ENCODE measurements around the gene VWA3B.

VWA3B gene

GRCh38 chr2:98090951-98091350 lies 4.0 kb downstream of the VWA3B start:
- Histone ChIP-seq H3K4me2 (ENCODE audit: low read depth, low read length, poor library complexity, severe bottlenecking) (no peak overlapping the region), H3F3A (ENCODE audit: insufficient read depth) (no peaks in the 10 kb centered on the region), H3K9me3 (ENCODE audit: insufficient read depth, low read length) (no peaks in the 10 kb centered on the region; the same call in 1 of the 2 replicates), H2AFZ (ENCODE audit: low read depth, low read length, severe bottlenecking) (no peak overlapping the region), H3K36me3 (ENCODE audit: low read length) (no peaks in the 10 kb centered on the region), H3K4me3 (ENCODE audit: insufficient read depth, low read length, poor library complexity, severe bottlenecking) (no peak overlapping the region), H3K9ac (ENCODE audit: low read length) (no peak overlapping the region), H4K20me1 (ENCODE audit: low read depth, low read length) (no peaks in the 10 kb centered on the region), H3K79me2 (ENCODE audit: insufficient read depth, low read length) (no peaks in the 10 kb centered on the region), H3K27me3 (ENCODE audit: low read length) (no peaks in the 10 kb centered on the region), H3K27ac (ENCODE audit: low read depth, low read length) (no peak overlapping the region), H3K9me2 (replicated peaks; ENCODE audit: insufficient read depth, low read length) (no peaks in the 10 kb centered on the region)
- TF ChIP-seq CTCF (IDR thresholded peaks at IDR 0.05; ENCODE audit: insufficient read depth, low read length, poor library complexity, severe bottlenecking) (no peak), EZH2phosphoT487 (conservative IDR thresholded peaks at IDR 0.05; ENCODE audit: low read length) (no peak)

GRCh38 chr2:98091738-98092137 lies 4.8 kb downstream of the VWA3B start:
- H3K36me3 ChIP-seq (ENCODE audit: low read length) = no peaks in the 10 kb centered on the region
- no peaks in the 10 kb centered on the region for H3K27me3 ChIP-seq (ENCODE audit: low read length)
- H2AFZ ChIP-seq (ENCODE audit: low read depth, low read length, severe bottlenecking) = no peak overlapping the region
- H3F3A ChIP-seq (ENCODE audit: insufficient read depth) = no peaks in the 10 kb centered on the region
- H3K27ac ChIP-seq (ENCODE audit: low read depth, low read length) = no peak overlapping the region
- TF ChIP-seq CTCF (IDR thresholded peaks at IDR 0.05; ENCODE audit: insufficient read depth, low read length, poor library complexity, severe bottlenecking) (no peak), EZH2phosphoT487 (conservative IDR thresholded peaks at IDR 0.05; ENCODE audit: low read length) (no peak)
- no peaks in the 10 kb centered on the region; the same call in 1 of the 2 replicates for H3K9me3 ChIP-seq (ENCODE audit: insufficient read depth, low read length)
- H3K4me2 ChIP-seq (ENCODE audit: low read depth, low read length, poor library complexity, severe bottlenecking) = no peak overlapping the region
- no peaks in the 10 kb centered on the region for H4K20me1 ChIP-seq (ENCODE audit: low read depth, low read length)
- no peak overlapping the region for H3K4me3 ChIP-seq (ENCODE audit: insufficient read depth, low read length, poor library complexity, severe bottlenecking)
- H3K9ac ChIP-seq (ENCODE audit: low read length) = no peak overlapping the region
- H3K79me2 ChIP-seq (ENCODE audit: insufficient read depth, low read length) = no peaks in the 10 kb centered on the region
- H3K9me2 ChIP-seq (replicated peaks; ENCODE audit: insufficient read depth, low read length) = no peaks in the 10 kb centered on the region

- Histone ChIP-seq H3K27ac (ENCODE audit: low read depth, low read length) (no peak overlapping the region), H3K9ac (ENCODE audit: low read length) (no peak overlapping the region), H3K27me3 (ENCODE audit: low read length) (no peaks in the 10 kb centered on the region), H3K9me3 (ENCODE audit: insufficient read depth, low read length) (no peaks in the 10 kb centered on the region; the same call in 1 of the 2 replicates), H4K20me1 (ENCODE audit: low read depth, low read length) (no peaks in the 10 kb centered on the region), H3F3A (ENCODE audit: insufficient read depth) (no peaks in the 10 kb centered on the region), H3K36me3 (ENCODE audit: low read length) (no peaks in the 10 kb centered on the region), H3K9me2 (replicated peaks; ENCODE audit: insufficient read depth, low read length) (no peaks in the 10 kb centered on the region), H3K79me2 (ENCODE audit: insufficient read depth, low read length) (no peaks in the 10 kb centered on the region), H3K4me2 (ENCODE audit: low read depth, low read length, poor library complexity, severe bottlenecking) (no peak overlapping the region), H2AFZ (ENCODE audit: low read depth, low read length, severe bottlenecking) (no peak overlapping the region), H3K4me3 (ENCODE audit: insufficient read depth, low read length, poor library complexity, severe bottlenecking) (no peak overlapping the region)
- TF ChIP-seq EZH2phosphoT487 (conservative IDR thresholded peaks at IDR 0.05; ENCODE audit: low read length) = no peak
- no peak for TF ChIP-seq CTCF (IDR thresholded peaks at IDR 0.05; ENCODE audit: insufficient read depth, low read length, poor library complexity, severe bottlenecking)
Observed at GRCh38 chr2:98093146-98093545, 6.2 kb downstream of the VWA3B start.
